Right lobe of liver (tissue), 6 donors: ENCODE results near the gene HYAL3. TPM values are rescaled to one million over a fixed set of nuclear protein-coding genes. Genes with fewer than 3 reads are reported as not detected.

Experiments
- ATAC-seq, 4 donors: fragments of 200-7000 bp; cut with Tn5 transposase; one replicate each; pipeline ENCODE4 v1.9.1; 2020; ENCODE audit warnings: mild to moderate bottlenecking in 4 of 4, moderate library complexity in 4 of 4
- DNase-seq, 3 donors: peaks; one replicate each; pipeline ENCODE4 v3.0.0-alpha.2; 2020
- H3K27ac ChIP-seq, 3 donors: fragments of 200-600 bp; one replicate each; pipeline ENCODE4 v1.8.0; 2022
- H3K27me3 ChIP-seq, 2 donors: fragments of 200-600 bp; one replicate each; pipeline ENCODE4 v1.8.0; 2022
- H3K36me3 ChIP-seq, 4 donors: fragments of 200-600 bp; sonication (generic) in 1 of 4; one replicate each; pipeline versions ENCODE4 v1.5.1 to v1.8.0; 2017 to 2022; ENCODE audit warnings: control low read depth in 1 of 4
- H3K4me1 ChIP-seq, 4 donors: fragments of 200-600 bp; sonication (generic) in 1 of 4; one replicate each; pipeline versions ENCODE4 v1.5.1 to v1.8.0; 2017 to 2022; ENCODE audit warnings: control low read depth in 1 of 4
- H3K4me3 ChIP-seq, 3 donors: fragments of 200-600 bp; one replicate each; pipeline ENCODE4 v1.8.0; 2022
- H3K9me3 ChIP-seq, 4 donors: fragments of 200-600 bp; sonication (generic) in 1 of 4; one replicate each; pipeline versions ENCODE4 v1.5.1 to v1.8.0; 2017 to 2022; ENCODE audit warnings: control low read depth in 1 of 4
- POLR2A ChIP-seq: fragments of 450-650 bp; IDR thresholded peaks from one replicate; pipeline ENCODE4 v1.6.1; 2017; ENCODE audit warnings: antibody characterized with exemption, mild to moderate bottlenecking
- WGBS: methylation state at CpG from one replicate; pipeline ENCODE4 v1.1.6; 2018; ENCODE audit warnings: low coverage, low lambda C conversion rate; ENCODE audit not compliant: insufficient coverage; ENCODE audit errors: missing lambda C conversion rate; 5-methylcytosine and 5-hydroxymethylcytosine counted together
- intact Hi-C, 2 donors: fragments of 100-400 bp; cut with DNase I; formaldehyde crosslinking; loops; one replicate each; pipeline versions ENCODE4 v1.11.2 to v1.14.1; 2022
- total RNA-seq, 6 experiments: library from RNA; depleted of rRNA in 2 of 6; stranded (reverse); fragments of >200 nt in 2 of 6; fragmentation: NEBNext Ultra II Directional in 3 of 6; extraction: Animal tissue kit (Norgen Biotek cat#: 25700) in 3 of 6; gene quantifications; one replicate each; pipeline versions ENCODE4 v1.1.0 to v1.2.4, GENCODE V29; 2016 to 2023
- TF ChIP-seq, protein P1 (sequence below), 4 donors: fragments of 200-600 bp in 3 of 4; fragments of 450-650 bp in 1 of 4; IDR thresholded peaks; one replicate each; pipeline versions ENCODE4 v1.5.1 to v1.8.0; 2016 to 2022; ENCODE audit warnings: antibody characterized with exemption in 4 of 4, mild to moderate bottlenecking in 2 of 4
- donor health status: DM: no; HTN: yes; CAD: no.
- donor health status: DM: no; HTN: no; CAD: no.
- donor health status: DM: no; HTN: no; CAD: no.
- donor health status: DM: no; HTN: yes; CAD: no.
- donor health status: DM: no; HTN: yes; CAD: no.

HYAL3 gene
- total RNA-seq, 6 experiments from 2014 or later: 1.8 to 7.5 (median 3.1) TPM

DNA sequence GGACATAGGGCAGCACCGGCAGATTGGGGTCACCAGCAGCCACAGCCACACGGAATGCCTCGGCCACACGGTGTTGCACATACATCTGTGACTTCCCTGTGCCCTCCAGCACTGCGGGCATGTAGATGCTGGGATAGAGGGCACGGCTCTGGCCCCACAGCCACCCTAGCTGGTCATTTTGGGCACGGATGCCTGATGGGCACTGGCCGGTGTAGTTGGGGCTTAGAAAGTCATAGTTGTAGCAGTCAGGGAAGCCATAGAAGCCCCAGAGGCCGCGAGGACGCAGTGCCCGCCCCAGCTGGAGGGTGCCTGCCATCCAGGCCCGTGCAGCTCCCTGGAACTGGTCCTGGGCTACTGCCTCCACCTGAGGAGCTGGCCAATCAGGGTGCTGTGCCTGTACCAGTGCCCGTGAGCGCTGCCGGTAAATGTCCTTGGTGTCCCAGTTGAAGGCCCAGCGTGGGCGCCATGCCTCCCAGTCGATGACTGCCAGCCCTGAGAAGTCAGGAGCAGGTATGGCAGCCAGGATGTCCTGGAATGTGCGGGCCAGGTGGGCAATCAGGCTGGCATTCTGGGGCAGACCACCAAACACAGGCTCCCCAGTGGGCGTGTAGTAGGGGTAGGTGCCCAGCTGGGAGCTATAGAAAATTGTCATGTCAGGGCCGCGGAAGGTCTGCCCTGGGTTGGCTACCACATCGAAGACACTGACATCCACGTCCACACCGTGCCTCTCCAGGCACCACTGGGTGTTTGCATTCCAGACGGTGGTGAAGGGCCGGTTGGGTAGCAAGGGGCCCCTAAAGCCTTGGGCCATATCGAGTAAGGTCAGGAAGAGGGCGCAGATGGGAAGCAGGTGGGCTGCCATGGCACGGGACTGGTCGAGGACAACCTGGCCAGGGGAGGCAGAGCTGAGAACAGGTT is 3.1 kb upstream of the HYAL3 start:
- Histone ChIP-seq H3K4me1 (peaks cover 0 to 26% (median 14%) of the 10 kb centered on the region in 4 donors), H3K36me3 (no peaks in the 10 kb centered on the region), H3K4me3 (peak overlapping the region; percentile 58 to 77 (median 59)), H3K27ac (peak overlapping the region; percentile 86 to 96 (median 88)), H3K9me3 (no peaks in the 10 kb centered on the region), H3K27me3 (no peaks in the 10 kb centered on the region)
- peak; percentile 79 for TF ChIP-seq POLR2A
- TF ChIP-seq, protein P1, sequence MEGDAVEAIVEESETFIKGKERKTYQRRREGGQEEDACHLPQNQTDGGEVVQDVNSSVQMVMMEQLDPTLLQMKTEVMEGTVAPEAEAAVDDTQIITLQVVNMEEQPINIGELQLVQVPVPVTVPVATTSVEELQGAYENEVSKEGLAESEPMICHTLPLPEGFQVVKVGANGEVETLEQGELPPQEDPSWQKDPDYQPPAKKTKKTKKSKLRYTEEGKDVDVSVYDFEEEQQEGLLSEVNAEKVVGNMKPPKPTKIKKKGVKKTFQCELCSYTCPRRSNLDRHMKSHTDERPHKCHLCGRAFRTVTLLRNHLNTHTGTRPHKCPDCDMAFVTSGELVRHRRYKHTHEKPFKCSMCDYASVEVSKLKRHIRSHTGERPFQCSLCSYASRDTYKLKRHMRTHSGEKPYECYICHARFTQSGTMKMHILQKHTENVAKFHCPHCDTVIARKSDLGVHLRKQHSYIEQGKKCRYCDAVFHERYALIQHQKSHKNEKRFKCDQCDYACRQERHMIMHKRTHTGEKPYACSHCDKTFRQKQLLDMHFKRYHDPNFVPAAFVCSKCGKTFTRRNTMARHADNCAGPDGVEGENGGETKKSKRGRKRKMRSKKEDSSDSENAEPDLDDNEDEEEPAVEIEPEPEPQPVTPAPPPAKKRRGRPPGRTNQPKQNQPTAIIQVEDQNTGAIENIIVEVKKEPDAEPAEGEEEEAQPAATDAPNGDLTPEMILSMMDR (IDR thresholded peaks at IDR 0.05): no peak
- peak; percentile 79 to 93 (median 92) for DNase-seq
- WGBS: 13% methylated on average over 6 of the region's 32 CpGs
- ATAC-seq: peak; percentile 4 to 35 (median 20)
- intact Hi-C loops: no loop called here

DNA sequence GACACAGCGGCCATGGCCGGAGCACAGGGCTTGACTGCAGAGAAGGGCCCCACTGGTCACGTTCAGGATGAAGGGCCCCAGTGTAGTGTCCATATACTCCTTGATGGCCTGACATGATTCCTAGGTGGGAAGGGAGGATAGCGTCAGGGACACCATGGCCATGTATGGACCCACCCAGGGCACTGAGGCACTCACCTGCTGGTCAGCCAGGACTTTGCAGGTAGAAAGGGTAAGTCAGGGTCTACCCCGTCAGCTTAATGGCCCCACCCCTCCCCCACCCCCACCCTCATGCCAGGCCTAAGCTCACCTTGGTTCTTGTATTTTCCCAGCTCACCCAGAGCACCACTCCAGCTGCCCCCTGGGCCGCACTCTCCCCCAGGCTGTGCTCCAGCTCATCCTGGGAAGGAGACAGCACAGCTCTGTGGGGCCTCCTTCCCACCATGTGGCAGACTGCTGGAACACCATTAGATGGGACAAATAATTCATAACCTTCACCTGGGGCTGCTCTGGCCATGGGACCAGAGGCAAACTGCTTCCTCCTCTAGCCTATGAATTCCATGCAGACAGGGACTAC is 1.6 kb upstream of the HYAL3 start:
- Histone ChIP-seq H3K27ac (peak overlapping the region; percentile 78 to 96 (median 86)), H3K27me3 (no peaks in the 10 kb centered on the region), H3K36me3 (no peaks in the 10 kb centered on the region), H3K4me3 (peak overlapping the region in 2 of 3 donors; percentile 59 to 77), H3K9me3 (no peaks in the 10 kb centered on the region), H3K4me1 (peaks cover 0 to 26% (median 14%) of the 10 kb centered on the region in 4 donors)
- ATAC-seq (no peak), DNase-seq (no peak)
- WGBS: 33% methylated on average over 1 of the region's 6 CpGs
- intact Hi-C loops: no loop called here
- no peak for TF ChIP-seq POLR2A
- TF ChIP-seq, protein P1 (IDR thresholded peaks at IDR 0.05): no peak

DNA sequence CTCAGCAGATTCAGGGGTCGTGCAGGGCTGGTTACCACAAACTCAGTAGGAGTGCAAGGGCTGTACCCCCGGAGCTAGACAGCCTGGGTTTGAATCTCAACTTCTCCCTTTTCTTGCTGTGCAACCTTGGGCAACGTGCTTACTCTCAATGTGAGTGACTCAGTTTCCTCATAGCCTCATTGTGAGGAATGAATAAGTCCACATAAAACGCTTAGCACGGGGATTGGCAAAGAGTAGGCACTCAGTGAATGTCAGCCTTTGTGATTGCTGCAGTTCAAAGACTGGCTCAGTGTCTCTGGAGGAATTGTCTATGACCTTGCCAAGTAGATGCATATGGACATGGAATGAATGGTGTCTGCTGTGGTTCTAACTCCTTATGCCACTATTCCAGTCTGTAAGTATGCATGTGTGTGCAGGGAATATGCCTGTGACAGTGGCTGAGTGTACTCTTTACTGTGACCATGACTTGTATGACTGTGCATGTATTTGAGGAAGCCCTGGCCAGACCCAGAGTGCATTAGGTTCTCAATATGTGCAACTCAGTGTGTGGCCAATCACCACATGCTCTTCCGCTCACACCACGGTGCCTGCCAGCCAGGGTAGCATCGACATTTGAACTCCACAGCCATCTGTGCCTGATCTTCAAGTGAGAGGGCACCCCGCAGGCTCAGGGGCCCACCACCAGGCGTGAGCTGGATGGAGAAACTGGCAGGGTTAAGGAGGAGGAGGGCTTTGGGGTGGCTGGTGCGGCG is 900 bp upstream of the HYAL3 start:
- Histone ChIP-seq H3K9me3 (no peaks in the 10 kb centered on the region), H3K4me3 (peak overlapping the region; percentile 4 to 25 (median 23)), H3K27ac (peak overlapping the region; percentile 78 to 96 (median 86)), H3K36me3 (no peaks in the 10 kb centered on the region), H3K27me3 (no peaks in the 10 kb centered on the region), H3K4me1 (peaks cover 0 to 26% (median 14%) of the 10 kb centered on the region in 4 donors)
- intact Hi-C loops: no loop called here
- TF ChIP-seq, protein P1 (IDR thresholded peaks at IDR 0.05): no peak
- peak; percentile 8 for TF ChIP-seq POLR2A
- DNase-seq (peak in 2 of 3 donors; percentile 37 to 70), ATAC-seq (no peak)
- 7% methylated on average over 7 of the region's 12 CpGs for WGBS

DNA sequence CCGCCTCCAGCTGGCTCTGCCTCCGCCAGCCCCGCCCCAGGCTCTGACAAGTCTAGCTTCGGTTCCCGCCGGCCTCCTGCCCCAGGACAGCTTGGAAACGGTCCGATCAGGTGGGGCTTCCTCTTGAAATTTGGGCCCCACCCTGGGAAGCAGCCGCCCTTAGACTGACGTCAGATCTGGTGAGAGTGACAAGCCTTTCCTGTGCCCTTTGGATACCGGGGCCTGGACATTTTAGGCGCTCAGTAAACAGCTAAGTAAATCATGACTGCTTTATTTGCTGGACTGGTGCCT is 378 bp upstream of the HYAL3 start:
- Histone ChIP-seq H3K4me3 (peak overlapping the region; percentile 4 to 25 (median 23)), H3K27me3 (no peaks in the 10 kb centered on the region), H3K9me3 (no peaks in the 10 kb centered on the region), H3K36me3 (no peaks in the 10 kb centered on the region), H3K4me1 (peaks cover 0 to 26% (median 14%) of the 10 kb centered on the region in 4 donors), H3K27ac (peak overlapping the region; percentile 78 to 96 (median 86))
- 0% methylated on average over 11 of the region's 12 CpGs for WGBS
- DNase-seq: no peak
- intact Hi-C loops: no loop called here
- TF ChIP-seq, protein P1 (IDR thresholded peaks at IDR 0.05): no peak
- no peak for TF ChIP-seq POLR2A
- ATAC-seq: no peak
